ENCODE results near the gene VGLL4. TPM values are rescaled to one million over a fixed set of nuclear protein-coding genes. Genes with fewer than 3 reads are reported as not detected.

Gene VGLL4
- total and polyA plus RNA-seq, 4 experiments from 2014 or later = 15.1 to 30.3 (median 25.6) TPM

DNA sequence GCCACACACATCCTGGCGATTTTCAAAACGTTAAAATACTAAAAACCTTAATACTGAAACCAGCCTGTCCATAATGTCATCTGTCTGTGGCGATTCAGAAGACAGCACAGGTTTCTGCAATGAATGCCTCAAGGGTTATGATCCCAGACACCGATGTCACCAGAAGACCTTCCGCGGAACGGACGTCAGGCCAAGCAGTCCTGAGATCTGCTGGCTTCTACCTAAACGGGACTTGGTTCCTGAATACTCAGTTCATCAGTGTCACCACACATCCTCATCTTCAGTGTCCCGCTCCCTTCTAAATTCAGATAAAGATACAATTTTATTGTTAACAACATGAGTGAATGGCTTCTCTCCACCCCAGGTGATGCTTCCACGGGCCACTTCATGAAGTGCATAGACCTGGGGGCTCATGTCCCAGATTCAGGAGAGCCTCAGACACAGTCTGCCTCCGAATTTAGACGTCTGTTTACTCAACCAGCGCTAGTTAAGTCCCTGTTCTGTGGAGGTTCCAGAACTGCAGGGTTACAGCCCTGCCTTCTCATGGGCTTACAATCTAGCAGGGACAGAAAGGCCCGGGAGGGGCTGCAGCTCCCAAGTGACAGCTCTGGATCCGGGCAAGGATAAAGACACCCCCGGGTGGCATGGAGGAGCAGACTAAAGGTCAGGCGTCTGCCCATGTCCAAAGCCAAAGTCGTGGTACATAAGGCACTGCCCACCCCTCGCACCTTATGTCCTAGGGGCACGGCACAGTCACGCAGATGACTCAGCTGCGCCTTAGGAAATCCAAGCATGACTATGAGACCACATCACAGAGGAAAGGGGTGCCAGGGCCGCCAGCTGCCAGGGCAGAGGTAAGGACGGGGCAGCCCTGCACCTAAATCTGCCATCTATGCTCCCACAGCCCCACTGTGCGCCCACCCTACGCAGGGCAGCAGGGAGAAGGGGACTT, 75.9 kb downstream of the VGLL4 start:
- Histone ChIP-seq H3K36me3 (ENCODE audit: insufficient read depth, low read length) (peaks cover 10% of the 10 kb centered on the region), H3K4me1 (ENCODE audit: insufficient read depth, low read length) (no peaks in the 10 kb centered on the region), H3K27me3 (ENCODE audit: insufficient read depth, low read length) (no peaks in the 10 kb centered on the region), H3K9me3 (ENCODE audit: control insufficient read depth in 1 of 2, low read length in 2 of 2) (no peaks in the 10 kb centered on the region), H3K4me3 (ENCODE audit: low read length in 2 of 2) (no peak overlapping the region), H3K27ac (ENCODE audit: low read depth, low read length) (no peak overlapping the region)
- intact Hi-C loops (cut with micrococcal nuclease) = no loop called here
- ChIA-PET CTCF (ENCODE audit: partially characterized antibody) (no interaction called here), POLR2A (ENCODE audit: partially characterized antibody) (no interaction called here)
- Mint-ChIP-seq H3K4me3 (no peak overlapping the region), H3K27ac (peak overlapping the region in 6 of 7 donors; percentile 7 to 61 (median 44)), H3K36me3 (peaks cover 7 to 33% of the 10 kb centered on the region in 2 donors), H3K27me3 (no peaks in the 10 kb centered on the region), H3K9me3 (no peaks in the 10 kb centered on the region), H3K4me1 (peaks cover 0 to 5% (median 2%) of the 10 kb centered on the region in 4 donors)
- no peak for DNase-seq

GRCh38 chr3:11566916-11567315, 76.8 kb downstream of the VGLL4 start:
- Histone ChIP-seq H3K27me3 (ENCODE audit: insufficient read depth, low read length) (no peaks in the 10 kb centered on the region), H3K9me3 (ENCODE audit: control insufficient read depth in 1 of 2, low read length in 2 of 2) (no peaks in the 10 kb centered on the region), H3K27ac (ENCODE audit: low read depth, low read length) (no peak overlapping the region), H3K4me1 (ENCODE audit: insufficient read depth, low read length) (no peaks in the 10 kb centered on the region), H3K36me3 (ENCODE audit: insufficient read depth, low read length) (peaks cover 10% of the 10 kb centered on the region), H3K4me3 (ENCODE audit: low read length in 2 of 2) (no peak overlapping the region)
- no peaks in the 10 kb centered on the region for H3K9me3 Mint-ChIP-seq
- DNase-seq = no peak
- no peaks in the 10 kb centered on the region for H3K27me3 Mint-ChIP-seq
- CTCF ChIA-PET (ENCODE audit: partially characterized antibody) = no interaction called here
- intact Hi-C loops (cut with micrococcal nuclease) = no loop called here
- H3K27ac Mint-ChIP-seq = peak overlapping the region in 3 of 7 donors; percentile 4 to 58 (median 31)
- peaks cover 0 to 5% (median 1%) of the 10 kb centered on the region in 4 donors for H3K4me1 Mint-ChIP-seq
- POLR2A ChIA-PET (ENCODE audit: partially characterized antibody) = no interaction called here
- no peak overlapping the region for H3K4me3 Mint-ChIP-seq
- peaks cover 7 to 33% of the 10 kb centered on the region in 2 donors for H3K36me3 Mint-ChIP-seq

DNA sequence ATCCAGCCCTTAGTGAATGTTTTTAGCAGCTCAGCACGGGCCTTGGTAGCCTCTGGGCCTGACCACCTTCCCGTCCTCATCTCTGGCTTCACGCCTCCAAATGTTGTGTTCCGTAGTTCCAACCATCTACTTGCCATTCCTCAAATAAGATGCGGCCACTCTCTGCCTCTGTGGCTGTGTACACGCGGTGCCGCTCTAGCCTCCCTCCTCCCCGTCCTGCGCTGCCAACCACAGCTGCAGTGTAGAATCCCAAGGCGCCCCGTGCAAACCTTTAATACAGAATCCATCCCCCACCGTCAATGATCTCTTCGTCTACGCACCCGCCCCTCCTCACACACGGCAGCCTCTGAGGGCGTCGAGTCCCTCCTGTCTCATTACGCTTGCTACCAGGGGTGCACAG, 77.2 kb downstream of the VGLL4 start:
- Histone ChIP-seq H3K4me1 (ENCODE audit: insufficient read depth, low read length) (no peaks in the 10 kb centered on the region), H3K27me3 (ENCODE audit: insufficient read depth, low read length) (no peaks in the 10 kb centered on the region), H3K4me3 (ENCODE audit: low read length in 2 of 2) (no peak overlapping the region), H3K27ac (ENCODE audit: low read depth, low read length) (no peak overlapping the region), H3K36me3 (ENCODE audit: insufficient read depth, low read length) (peaks cover 10% of the 10 kb centered on the region), H3K9me3 (ENCODE audit: control insufficient read depth in 1 of 2, low read length in 2 of 2) (no peaks in the 10 kb centered on the region)
- Mint-ChIP-seq H3K9me3 (no peaks in the 10 kb centered on the region), H3K4me1 (peaks cover 0 to 5% (median 1%) of the 10 kb centered on the region in 4 donors), H3K27ac (peak overlapping the region in 4 of 7 donors; percentile 4 to 64 (median 44)), H3K36me3 (peaks cover 7 to 31% of the 10 kb centered on the region in 2 donors), H3K4me3 (no peak overlapping the region), H3K27me3 (no peaks in the 10 kb centered on the region)
- no peak for DNase-seq
- CTCF ChIA-PET (ENCODE audit: partially characterized antibody) = no interaction called here
- POLR2A ChIA-PET (ENCODE audit: partially characterized antibody) = no interaction called here
- intact Hi-C loops (cut with micrococcal nuclease) = no loop called here

DNA sequence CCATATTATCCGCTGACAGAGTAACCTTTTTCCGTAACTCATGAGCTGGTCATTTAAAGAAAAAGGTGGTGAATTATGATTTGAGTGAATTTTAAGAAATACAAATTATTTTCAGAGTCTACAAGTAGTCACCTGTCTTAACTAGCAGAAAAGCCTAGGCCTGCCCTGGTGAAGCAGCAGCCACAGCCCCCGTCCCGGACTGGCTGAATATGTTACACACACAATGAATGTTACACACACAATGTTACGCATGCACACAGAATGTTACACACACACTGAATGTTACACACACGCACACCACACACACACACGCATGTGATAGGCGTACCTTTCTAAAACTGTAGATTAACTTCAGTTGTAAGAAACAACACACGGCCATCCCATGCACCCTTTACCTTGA, 77.8 kb downstream of the VGLL4 start:
- Histone ChIP-seq H3K4me3 (ENCODE audit: low read length in 2 of 2) (no peak overlapping the region), H3K4me1 (ENCODE audit: insufficient read depth, low read length) (no peaks in the 10 kb centered on the region), H3K27ac (ENCODE audit: low read depth, low read length) (no peak overlapping the region), H3K27me3 (ENCODE audit: insufficient read depth, low read length) (no peaks in the 10 kb centered on the region), H3K9me3 (ENCODE audit: control insufficient read depth in 1 of 2, low read length in 2 of 2) (no peaks in the 10 kb centered on the region), H3K36me3 (ENCODE audit: insufficient read depth, low read length) (peaks cover 10% of the 10 kb centered on the region)
- peak overlapping the region in 4 of 7 donors; percentile 19 to 64 (median 40) for H3K27ac Mint-ChIP-seq
- POLR2A ChIA-PET (ENCODE audit: partially characterized antibody) = no interaction called here
- CTCF ChIA-PET (ENCODE audit: partially characterized antibody) = no interaction called here
- DNase-seq = no peak
- H3K4me3 Mint-ChIP-seq = no peak overlapping the region
- H3K27me3 Mint-ChIP-seq = no peaks in the 10 kb centered on the region
- intact Hi-C loops (cut with micrococcal nuclease) = no loop called here
- H3K4me1 Mint-ChIP-seq = peaks cover 0 to 5% (median 1%) of the 10 kb centered on the region in 4 donors
- peaks cover 7 to 33% of the 10 kb centered on the region in 2 donors for H3K36me3 Mint-ChIP-seq
- H3K9me3 Mint-ChIP-seq = no peaks in the 10 kb centered on the region

DNA sequence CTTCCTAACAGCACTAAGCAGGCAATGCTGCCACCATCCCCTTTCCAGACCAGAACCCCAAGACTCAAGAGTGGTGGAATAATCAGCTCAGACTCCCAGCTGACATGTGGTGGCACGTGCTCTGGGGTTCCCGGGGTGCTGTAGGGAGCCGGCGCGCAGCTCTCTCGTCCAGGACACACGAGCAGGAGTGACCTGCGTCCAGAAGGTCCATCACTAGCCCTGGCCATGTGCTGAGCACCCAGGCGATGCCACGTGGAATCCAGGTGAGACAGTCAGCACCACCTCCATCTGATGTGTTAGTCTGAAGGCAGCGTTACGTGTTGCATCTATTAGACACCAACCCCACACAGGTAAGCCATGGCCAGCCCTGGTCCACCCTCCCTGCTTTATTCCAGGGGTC, 78.2 kb downstream of the VGLL4 start:
- no peak for DNase-seq
- peak overlapping the region in 3 of 7 donors; percentile 7 to 13 (median 12) for H3K27ac Mint-ChIP-seq
- Histone ChIP-seq H3K4me3 (ENCODE audit: low read length in 2 of 2) (no peak overlapping the region), H3K4me1 (ENCODE audit: insufficient read depth, low read length) (no peaks in the 10 kb centered on the region), H3K36me3 (ENCODE audit: insufficient read depth, low read length) (peaks cover 10% of the 10 kb centered on the region), H3K27ac (ENCODE audit: low read depth, low read length) (no peak overlapping the region), H3K27me3 (ENCODE audit: insufficient read depth, low read length) (no peaks in the 10 kb centered on the region), H3K9me3 (ENCODE audit: control insufficient read depth in 1 of 2, low read length in 2 of 2) (no peaks in the 10 kb centered on the region)
- intact Hi-C loops (cut with micrococcal nuclease) = no loop called here
- H3K9me3 Mint-ChIP-seq = no peaks in the 10 kb centered on the region
- ChIA-PET POLR2A (ENCODE audit: partially characterized antibody) (no interaction called here), CTCF (ENCODE audit: partially characterized antibody) (no interaction called here)
- H3K36me3 Mint-ChIP-seq = peaks cover 7 to 33% of the 10 kb centered on the region in 2 donors
- H3K27me3 Mint-ChIP-seq = no peaks in the 10 kb centered on the region
- peaks cover 0 to 3% (median 1%) of the 10 kb centered on the region in 4 donors for H3K4me1 Mint-ChIP-seq
- no peak overlapping the region for H3K4me3 Mint-ChIP-seq

DNA sequence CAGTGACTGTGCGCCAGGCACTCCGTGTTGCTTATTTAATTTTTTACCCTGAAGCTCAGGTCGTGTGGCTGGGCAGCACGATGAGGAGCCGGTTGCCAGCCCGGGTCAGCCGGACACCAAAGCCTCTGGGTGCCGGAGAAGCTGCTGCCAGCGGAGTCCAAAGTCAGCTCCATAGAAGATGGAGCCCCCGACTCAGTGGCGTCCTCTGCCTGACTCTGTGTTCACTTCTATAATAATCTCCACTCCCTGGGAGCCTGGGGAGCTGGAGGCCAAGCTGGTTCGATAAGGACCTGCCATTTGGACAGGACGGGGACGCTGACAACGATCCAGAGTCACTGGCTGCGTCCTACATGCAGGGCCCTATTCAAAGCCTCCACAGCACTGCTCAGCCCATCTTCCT, 78.6 kb downstream of the VGLL4 start:
- no peaks in the 10 kb centered on the region for H3K9me3 ChIP-seq (ENCODE audit: control insufficient read depth in 1 of 2, low read length in 2 of 2)
- no peaks in the 10 kb centered on the region for H3K27me3 ChIP-seq (ENCODE audit: insufficient read depth, low read length)
- ChIA-PET CTCF (ENCODE audit: partially characterized antibody) (no interaction called here), POLR2A (ENCODE audit: partially characterized antibody) (no interaction called here)
- DNase-seq = no peak
- no peak overlapping the region for H3K4me3 ChIP-seq (ENCODE audit: low read length in 2 of 2)
- no peaks in the 10 kb centered on the region for H3K4me1 ChIP-seq (ENCODE audit: insufficient read depth, low read length)
- intact Hi-C loops (cut with micrococcal nuclease) = no loop called here
- H3K36me3 ChIP-seq (ENCODE audit: insufficient read depth, low read length) = peaks cover 10% of the 10 kb centered on the region
- Mint-ChIP-seq H3K36me3 (peaks cover 7 to 37% of the 10 kb centered on the region in 2 donors), H3K9me3 (no peaks in the 10 kb centered on the region), H3K4me1 (peaks cover 0 to 3% (median 0%) of the 10 kb centered on the region in 4 donors), H3K27ac (peak overlapping the region in 3 of 7 donors; percentile 7 to 13 (median 12)), H3K27me3 (no peaks in the 10 kb centered on the region), H3K4me3 (no peak overlapping the region)
- no peak overlapping the region for H3K27ac ChIP-seq (ENCODE audit: low read depth, low read length)

- Histone ChIP-seq H3K27ac (ENCODE audit: low read depth, low read length) (no peak overlapping the region), H3K4me3 (ENCODE audit: low read length in 2 of 2) (no peak overlapping the region), H3K27me3 (ENCODE audit: insufficient read depth, low read length) (no peaks in the 10 kb centered on the region), H3K4me1 (ENCODE audit: insufficient read depth, low read length) (no peaks in the 10 kb centered on the region), H3K9me3 (ENCODE audit: control insufficient read depth in 1 of 2, low read length in 2 of 2) (no peaks in the 10 kb centered on the region), H3K36me3 (ENCODE audit: insufficient read depth, low read length) (peaks cover 10% of the 10 kb centered on the region)
- Mint-ChIP-seq H3K4me3 (no peak overlapping the region), H3K36me3 (peaks cover 11 to 42% of the 10 kb centered on the region in 2 donors), H3K4me1 (peaks cover 0 to 3% (median 0%) of the 10 kb centered on the region in 4 donors), H3K9me3 (no peaks in the 10 kb centered on the region), H3K27ac (no peak overlapping the region), H3K27me3 (no peaks in the 10 kb centered on the region)
- ChIA-PET CTCF (ENCODE audit: partially characterized antibody) (no interaction called here), POLR2A (ENCODE audit: partially characterized antibody) (no interaction called here)
- DNase-seq = no peak
- intact Hi-C loops (cut with micrococcal nuclease) = no loop called here
Observed at GRCh38 chr3:11564577-11565001, 79.1 kb downstream of the VGLL4 start.

Measured in CD4-positive, alpha-beta memory T cell (primary cell).